HG03139 (cell line): ENCODE results near the gene CSTF1.
"Not testable (repeated sequence)": the region's sequence is repeated elsewhere in the genome, so short reads cannot be mapped to it uniquely, and the experiment has no call there.

Experiments
- ATAC-seq: cut with Tn5 transposase; IDR thresholded peaks from one replicate; pipeline ENCODE4 v1.9.1; 2021; ENCODE audit not compliant: unreplicated experiment

The CSTF1 gene

DNA sequence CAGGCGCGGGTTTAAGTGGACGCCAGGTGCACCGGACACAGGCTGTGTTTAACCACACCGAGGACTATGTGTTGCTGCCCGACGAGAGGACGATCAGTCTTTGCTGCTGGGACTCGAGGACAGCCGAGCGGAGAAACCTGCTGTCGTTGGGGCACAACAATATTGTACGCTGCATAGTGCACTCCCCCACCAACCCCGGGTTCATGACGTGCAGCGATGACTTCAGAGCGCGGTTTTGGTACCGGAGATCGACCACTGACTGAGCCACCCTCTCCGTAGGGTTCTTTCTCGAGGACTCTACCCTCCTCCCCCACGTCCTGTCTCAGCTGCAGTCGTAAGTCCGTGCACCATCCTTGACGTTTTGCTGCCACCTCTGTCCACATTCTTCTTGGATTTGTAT is 11.0 kb downstream of the CSTF1 start:
- no peak for ATAC-seq

DNA sequence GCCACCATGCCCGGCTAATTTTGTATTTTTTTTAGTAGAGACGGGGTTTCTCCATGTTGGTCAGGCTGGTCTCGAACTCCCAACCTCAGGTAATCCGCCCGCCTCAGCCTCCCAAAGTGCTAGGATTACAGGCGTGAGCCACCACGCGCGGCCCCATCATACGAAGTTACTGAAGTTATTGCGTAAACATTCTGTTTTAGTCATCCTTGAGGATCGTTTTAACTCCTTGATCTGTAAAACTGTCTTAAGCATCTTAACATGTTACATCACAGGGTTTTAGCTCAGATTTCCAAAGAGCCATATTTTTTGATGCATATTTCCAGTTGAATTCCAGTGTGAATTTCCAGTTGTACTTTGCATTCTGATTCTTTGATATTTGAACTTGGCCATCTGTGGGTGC is 12.9 kb downstream of the CSTF1 start:
- ATAC-seq, result not testable (repeated sequence)

DNA sequence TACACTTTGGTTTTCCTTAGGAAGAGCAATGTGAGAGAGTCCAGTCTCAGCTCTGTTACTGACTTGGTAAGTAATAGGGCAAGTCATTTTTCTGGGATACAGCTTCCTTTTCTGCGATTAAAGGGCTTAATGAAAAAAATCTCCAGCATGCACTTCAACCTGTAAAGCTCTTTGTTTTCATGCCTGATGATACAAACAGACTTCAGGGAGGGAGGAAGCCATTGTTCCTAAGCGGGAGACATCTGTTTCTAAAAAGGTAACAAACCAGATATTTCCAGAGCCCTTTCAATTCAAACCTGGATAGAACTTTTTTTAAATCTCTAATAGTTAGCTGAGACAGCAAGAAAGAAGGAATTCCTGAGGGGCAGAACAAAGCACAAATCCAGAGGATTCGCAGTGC is 14.5 kb downstream of the CSTF1 start:
- no peak for ATAC-seq

DNA sequence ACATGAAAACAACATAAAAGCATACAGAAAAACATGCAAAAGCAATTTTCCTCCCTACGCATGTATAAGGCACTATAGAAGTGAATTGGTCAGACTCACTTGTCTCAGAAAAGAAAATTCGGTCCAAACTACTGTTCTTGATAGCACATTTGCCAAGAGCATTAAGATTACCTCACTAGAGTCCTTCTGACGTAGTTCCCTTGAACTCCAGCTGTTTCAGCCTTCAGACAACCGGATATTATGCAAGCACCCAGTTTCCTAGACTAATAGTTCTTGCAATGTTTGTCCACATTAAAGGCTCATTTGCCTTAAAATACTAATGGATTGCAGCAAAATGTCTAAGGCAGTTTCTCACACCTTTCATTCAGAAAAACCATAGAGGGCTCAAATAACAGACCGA is 17.1 kb downstream of the CSTF1 start:
- ATAC-seq, result no peak

DNA sequence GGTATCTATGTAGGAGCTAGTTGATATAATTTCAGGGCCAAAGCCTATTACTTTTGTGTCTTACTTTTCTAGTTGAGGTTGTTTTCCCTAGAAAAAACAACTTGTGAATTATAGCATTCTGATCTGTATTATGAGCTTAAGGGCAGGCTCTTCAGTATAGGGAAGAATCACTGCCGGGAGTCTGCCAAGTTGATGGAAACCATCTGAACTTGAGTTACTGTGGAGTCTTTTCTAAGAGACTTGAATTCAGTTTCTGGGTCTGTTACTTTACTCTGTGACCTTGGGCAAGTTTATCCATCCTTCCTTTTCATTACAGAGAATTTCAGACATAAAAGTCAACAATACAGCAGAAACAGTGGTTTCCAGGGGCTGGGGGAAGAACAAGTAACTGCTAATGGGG is 17.5 kb downstream of the CSTF1 start:
- no peak for ATAC-seq

DNA sequence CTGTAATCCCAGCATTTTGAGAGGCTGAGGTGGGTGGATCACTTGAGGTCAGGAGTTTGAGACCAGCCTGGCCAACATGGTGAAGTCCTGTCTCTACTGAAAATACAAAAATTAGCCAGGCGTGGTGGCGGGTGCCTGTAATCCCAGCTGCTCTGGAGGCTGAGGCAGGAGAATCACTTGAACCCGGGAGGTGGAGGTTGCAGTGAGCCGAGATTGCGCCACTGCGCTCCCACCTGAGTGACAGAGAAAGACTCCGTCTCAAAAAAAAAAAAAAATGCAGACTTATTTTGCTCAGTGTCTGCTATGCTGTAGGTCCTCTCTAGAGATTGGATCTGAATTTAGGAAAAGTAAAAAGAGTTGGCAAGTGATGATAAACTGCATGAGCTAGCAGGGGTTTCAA is 18.8 kb downstream of the CSTF1 start:
- not testable (repeated sequence) for ATAC-seq

DNA sequence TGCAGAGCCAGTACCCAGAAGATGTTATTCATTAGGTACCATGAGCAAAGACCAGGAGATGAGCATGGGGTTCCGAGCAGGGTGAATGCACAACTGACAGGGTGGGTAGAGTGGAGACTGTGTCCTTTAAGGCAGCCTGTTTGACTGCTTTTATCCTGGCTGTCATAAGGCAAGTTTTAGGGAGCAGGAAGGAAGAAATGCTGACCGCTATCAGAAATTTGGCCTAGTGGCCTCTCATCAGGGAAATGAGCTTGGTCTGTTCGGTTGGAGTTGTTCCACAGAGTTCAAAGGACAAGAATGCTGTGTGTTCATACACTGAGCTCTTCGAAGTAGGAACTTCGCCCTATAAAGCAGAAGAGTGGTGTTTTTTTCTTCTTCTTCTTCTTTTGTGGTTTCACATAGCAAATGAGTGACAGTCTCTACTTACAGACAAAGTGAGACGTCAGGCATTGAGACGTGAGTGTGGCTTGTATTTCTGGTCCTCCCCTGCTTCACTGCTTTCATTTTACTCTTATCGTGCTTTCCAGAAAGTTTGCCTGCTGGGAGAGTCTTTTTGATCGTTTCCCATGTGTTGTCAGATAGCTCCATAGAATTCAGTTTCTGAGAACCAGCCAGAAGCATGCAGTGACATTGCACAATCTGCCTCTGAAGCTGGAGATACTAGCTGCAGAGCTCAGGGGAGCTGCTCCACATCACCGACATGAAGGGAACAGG is 19.5 kb downstream of the CSTF1 start, which contains the start of gene CASS4:
TSS of gene CASS4 (plus strand) at position 502 of the 714 bp plus-strand sequence. CDS start at position 701, 199 bp downstream.
- peak; percentile 65 for ATAC-seq

DNA sequence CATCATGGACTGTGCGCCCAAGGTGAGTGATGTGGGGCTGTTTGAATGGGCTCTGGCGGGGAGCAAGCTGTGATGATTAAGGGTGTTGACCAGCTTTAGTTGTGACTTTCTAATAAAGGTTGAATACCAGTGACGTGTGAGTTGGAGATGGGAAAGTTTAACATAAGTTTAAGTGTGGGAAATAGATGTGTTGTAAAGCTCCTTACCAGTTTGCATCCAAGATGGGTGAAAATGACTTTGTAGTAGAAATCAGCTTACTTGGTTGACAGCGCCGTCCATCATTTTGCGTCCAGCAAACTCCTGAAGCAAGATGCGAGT is 20.0 kb downstream of the CSTF1 start:
- ATAC-seq, result no peak

DNA sequence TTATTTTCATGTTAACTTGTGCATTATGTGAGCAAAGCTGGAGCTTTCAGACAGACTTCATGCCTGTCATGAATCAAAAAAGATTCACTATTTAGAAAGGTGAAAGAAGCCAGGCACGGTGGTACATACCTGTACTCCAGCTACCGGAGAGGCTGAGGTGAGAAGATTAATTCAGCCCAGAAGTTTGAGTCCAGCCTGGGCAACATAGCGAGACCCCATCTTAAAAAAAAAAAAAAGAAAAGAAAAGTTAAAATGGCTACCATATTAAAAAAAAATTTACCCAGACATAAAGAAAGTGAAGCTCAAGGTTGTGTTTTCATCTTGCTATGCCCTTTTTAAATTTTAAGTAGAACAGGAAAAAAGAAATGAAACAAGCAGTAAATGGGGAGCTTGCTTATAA is 20.5 kb downstream of the CSTF1 start:
- ATAC-seq, result no peak

DNA sequence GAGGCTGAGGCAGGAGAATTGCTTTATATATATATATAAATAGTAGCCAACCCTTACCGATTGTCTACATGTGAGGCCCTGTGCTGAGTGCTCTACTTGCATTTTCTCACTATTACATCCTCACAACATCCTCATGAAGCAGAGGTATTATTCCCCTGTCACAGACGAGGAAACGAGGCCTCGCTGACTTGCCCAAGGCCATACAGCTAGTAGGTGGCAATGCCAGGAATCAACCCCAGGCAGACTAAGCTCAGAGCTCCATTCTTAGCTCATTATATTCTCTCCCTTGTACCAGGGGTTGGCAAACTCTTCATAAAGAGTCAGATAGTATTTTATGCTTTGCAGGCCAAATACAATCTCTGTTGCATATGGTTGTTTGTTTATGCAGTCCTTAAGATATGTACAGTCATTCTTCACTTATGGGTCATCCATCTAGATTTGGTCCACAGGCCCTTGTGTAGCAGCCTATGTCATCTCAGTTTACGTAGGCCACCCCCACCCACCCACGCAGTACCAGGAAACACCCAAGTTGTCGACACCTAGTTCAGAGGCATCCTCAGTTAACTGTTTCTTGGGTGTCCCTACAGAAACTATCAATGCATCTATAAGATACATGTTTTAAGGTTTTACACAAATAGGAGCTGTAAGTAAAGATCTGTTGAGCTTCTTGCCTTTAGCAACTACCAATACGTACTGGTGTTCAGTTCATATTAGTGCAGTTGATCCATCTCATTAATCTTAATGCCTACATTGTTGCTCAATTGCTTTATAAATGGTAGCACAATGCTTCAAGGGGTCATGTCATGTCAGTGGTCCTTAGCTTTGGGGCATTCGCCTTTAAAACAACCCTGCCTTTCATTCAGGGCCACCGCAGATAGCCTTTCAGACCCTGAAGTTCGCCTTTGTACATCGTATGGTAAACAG is 22.7 kb downstream of the CSTF1 start:
- no peak for ATAC-seq

DNA sequence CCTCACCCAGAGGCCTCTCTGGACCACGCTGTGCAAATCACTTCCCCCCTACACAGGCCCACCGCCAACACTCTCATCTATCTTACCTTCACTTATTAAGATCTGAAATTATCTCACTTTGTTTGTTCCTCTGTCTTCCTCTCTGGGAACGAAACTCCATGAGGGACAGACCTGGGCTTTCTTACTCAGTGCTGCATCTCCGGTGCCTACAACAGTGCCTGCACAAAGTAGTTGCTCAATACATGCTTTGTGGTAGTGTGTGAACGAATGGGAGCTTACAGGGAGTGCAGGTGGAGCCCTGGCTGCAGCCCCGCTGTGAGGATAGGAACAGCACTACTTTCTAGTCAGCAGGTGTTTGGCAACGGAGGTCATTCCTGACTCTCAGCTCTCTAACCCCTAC is 25.0 kb downstream of the CSTF1 start:
- no peak for ATAC-seq

DNA sequence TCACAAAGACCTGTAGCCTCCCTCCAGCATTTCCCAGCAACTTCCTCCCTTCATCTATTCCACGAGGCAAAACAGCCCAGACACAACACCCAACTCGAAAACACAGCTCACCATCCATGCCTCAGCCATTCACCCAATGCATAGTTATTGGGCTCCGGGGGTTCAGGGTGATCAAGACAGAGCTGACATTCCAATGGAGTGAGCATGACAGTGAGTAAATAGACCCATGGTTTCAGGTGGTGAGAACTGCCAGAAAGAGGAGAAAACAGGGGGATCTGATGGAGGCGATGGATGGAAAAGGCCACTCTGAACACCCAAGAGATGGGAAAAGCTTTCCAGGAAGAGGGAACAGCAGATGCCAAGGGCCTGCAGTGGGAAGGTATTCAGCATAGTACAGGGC is 25.5 kb downstream of the CSTF1 start:
- no peak for ATAC-seq

DNA sequence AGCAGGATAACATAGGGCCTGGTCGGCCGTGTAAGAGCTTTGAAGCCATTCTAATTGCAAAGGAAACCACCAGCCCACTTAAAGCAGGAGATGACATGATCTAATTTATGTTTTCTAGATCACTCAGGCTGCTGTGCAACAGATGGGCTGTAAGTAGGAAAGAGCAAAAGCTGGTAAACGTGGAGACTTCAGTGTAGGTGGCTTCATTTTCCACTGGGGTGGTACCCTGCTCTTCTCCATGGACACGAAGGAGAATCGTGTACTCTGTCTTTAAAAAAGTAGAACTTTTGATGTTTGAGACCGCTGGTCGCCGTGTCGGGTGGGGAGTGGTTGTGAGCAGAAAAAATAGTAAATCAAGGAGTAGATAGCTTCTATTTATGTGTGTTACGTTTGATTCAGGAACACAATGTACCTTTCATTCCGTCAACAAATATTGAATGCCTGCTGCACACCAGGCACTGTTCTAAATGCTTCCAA is 26.0 kb downstream of the CSTF1 start:
- no peak for ATAC-seq

DNA sequence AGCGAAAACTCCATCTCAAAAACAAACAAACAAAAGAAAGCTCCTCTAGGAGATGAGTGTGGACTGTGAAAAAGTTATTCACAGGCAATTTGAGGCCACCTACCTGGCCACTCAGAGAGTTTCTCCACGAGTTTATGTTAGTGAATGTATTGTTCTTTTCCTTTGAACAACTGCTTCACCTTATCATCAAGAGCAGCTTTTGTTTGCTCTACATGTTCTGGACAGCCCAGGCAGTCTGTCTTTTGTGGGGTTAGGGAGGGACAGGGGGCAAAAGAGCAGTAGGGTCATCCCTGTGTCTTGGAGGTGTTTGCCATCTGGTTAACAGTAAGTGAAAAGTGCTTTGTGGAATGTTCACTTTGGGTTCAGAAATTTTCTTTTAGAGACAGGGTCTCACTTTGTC is 27.6 kb downstream of the CSTF1 start:
- ATAC-seq, result no peak

DNA sequence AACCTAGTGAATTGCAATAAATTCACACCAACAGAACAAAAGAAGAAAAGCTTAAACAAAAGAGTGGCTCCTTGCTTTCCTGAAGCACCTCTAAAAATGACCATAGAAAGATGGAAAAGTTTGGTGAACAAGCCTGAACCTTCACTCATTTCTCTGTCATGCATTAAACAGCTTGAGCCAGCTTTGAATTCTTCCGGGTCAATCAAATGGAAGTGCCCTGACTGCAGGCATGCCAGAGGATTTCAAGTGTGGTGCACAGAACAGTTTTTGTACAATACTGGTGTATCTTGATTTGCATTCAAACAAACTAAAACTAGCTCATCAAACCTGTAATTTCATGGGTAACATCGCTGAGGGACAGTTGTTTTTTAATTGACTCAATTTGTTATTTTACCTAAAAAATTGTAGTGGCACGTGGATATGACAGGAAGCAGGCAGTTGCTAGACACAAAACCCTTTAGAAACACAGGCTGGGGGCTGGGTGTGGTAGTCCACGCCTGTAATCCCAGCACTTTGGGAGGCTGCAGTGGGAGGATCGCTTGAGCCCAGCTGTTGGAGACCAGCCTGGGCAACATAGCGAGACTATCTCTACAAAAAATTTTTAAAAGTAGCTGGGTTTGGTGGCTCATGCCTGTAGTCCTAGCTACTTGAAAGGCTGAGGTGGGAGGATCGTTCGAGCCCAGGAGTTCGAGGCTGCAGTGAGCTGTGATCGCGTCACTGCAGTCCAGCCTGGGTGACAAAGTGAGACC is 28.7 kb downstream of the CSTF1 start:
- no peak for ATAC-seq

DNA sequence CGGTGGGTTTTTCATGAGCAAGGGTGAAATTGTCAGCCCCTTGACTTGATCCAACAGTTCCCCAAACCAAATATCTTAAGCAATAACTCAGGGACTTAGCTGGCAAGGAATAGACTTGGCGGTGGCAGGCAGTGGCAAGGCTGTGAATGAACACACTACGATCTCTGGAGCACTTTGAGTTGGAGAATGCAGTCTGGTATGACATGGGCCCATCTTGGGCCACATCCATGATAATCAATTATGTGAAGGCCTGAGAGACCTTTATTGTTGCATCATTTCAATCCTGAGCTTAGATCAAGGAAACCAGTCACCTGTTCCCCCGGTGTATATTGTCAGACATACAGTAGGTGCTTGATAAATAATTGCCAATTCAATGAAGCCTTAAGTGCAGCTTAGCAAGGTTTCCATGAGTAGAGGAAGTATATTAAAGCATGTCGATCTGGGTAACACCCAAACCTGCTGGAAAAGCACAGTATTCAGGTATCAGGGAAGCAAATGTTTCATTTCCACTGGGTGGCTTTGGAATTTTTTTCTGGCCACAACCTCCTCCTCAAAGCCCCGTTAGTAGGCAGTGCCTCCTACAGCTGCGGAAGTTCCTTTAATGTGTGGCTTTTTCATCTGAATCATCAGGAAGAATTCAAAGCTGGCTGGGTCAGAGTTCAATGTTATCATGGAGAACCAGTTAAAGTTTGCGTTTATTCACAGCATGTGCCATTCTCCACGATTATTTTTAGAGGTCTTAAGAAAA is 29.8 kb downstream of the CSTF1 start:
- no peak for ATAC-seq

DNA sequence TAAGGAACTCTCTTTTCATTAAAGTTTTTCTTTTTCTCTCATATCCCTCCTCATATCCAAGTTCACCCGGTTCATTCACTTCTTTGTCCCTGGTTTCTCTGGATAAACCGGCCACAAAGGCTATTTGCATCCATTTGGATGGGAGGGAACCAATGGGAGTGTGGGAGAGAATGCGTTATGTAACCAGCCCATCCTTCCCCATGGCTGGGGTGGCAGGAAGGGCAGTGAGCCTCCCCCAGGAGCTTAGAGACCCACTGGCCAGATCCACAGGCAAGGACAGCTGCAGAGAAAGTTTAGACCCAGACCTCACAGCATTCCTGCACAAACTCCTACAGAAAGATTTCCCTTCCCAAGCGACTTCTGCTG is 30.4 kb downstream of the CSTF1 start:
- ATAC-seq, result no peak

DNA sequence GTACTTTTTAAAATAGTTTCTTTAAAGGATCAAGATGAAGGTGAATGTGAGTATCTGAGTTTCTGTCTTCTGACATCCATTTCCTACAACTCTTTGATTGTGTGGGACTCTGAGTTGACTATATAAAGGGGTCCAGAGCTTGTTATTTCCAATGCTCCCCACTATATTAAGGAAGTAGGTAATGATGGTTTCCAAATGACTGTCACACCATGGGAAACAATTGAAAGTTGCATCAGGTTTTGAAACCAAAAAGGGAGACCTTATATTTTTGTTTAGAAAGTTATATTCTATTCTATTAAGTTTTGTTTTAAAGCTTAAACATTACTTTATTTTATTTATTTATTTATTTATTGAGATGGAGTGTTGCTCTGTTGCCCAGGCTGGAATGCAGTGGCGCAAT is 30.8 kb downstream of the CSTF1 start:
- ATAC-seq, result no peak

DNA sequence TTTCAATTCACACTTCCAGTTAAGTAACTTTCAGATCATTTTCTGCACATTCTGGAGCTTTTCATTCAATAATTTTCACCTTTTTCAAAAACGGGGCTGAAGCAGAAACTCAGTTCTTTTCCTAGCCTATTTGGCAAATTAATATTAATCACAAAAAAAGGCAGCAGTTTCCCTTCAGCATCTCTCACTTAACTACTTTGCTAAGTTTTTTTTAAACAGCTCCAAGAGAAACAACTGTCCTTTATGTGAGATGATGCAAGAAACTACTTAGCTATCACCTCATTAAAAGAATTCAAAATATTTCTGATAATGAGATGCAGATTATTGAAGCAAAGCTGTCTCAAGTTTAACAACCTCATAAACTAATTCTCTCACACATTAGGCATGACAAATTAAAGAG is 31.4 kb downstream of the CSTF1 start:
- no peak for ATAC-seq

DNA sequence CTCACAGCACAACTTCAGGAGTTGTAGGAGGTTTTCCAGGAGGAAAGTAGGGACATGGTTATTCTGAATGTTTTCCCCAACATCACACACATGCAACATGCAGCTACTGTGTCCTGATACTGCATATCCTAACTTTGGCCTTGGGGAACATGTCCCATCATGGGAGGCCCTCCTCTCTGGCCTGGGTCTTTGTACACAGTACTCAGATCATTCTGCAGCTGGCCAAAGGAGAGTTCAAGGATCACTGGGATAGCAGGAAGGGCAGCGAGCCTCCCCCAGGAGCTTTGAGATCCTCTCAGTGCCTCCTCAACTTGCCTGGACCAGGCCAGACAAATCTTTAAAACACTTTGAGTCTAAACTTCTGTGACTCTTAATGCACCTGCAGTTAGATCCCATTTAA is 32.5 kb downstream of the CSTF1 start:
- ATAC-seq, result no peak

DNA sequence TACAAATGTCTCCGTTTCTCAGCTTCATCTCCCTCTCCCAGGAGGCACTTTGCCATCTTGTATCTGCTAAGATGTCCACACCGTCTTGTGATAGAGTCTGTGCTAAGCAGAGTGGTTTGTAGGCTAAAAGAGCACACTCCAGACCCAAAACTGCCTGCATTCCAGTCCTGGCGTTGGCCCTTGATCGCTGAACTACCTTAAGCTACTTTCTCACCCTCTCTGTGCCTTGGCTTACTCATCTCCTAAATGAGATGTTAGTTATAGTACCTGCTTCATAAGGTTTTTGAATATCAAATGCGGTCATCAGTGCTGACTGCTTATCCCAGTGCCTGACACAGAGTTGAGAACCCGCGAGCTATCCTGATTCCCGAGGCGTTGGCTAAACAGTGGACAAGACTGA is 33.6 kb downstream of the CSTF1 start:
- ATAC-seq, result no peak
